Fibroblast of the aortic adventitia (primary cell): ENCODE results near the gene MSANTD2. TPM values are rescaled to one million over a fixed set of nuclear protein-coding genes. Genes with fewer than 3 reads are reported as not detected.
A peak's percentile ranks its signal among the peaks of the same experiment; 100 is the strongest.

Source experiments
- DNase-seq: peaks from one replicate; pipeline ENCODE4 v3.0.0-alpha.2; 2010; ENCODE audit warnings: low read depth
- H3K4me3 ChIP-seq: 2 replicates; pipeline ENCODE4 v1.5.1; 2011; ENCODE audit warnings: low read depth, mild to moderate bottlenecking, control low read depth, low read length, moderate library complexity
- total RNA-seq: library from RNA; depleted of rRNA; stranded (reverse); fragments of >200 nt; gene quantifications from 2 replicates; pipeline ENCODE4 v1.2.3, GENCODE V29; 2012; ENCODE audit warnings: low replicate concordance
- TF ChIP-seq, protein P1 (sequence below): IDR thresholded peaks from 2 replicates; pipeline ENCODE4 v1.5.1; 2011; ENCODE audit warnings: mild to moderate bottlenecking, low read length, control low read depth, inconsistent platforms; ENCODE audit not compliant: insufficient read depth

Gene MSANTD2
- total RNA-seq, 1 donor: 10.8 TPM

GRCh38 chr11:124751391-124751740, 48.8 kb downstream of the MSANTD2 start:
- TF ChIP-seq, protein P1, sequence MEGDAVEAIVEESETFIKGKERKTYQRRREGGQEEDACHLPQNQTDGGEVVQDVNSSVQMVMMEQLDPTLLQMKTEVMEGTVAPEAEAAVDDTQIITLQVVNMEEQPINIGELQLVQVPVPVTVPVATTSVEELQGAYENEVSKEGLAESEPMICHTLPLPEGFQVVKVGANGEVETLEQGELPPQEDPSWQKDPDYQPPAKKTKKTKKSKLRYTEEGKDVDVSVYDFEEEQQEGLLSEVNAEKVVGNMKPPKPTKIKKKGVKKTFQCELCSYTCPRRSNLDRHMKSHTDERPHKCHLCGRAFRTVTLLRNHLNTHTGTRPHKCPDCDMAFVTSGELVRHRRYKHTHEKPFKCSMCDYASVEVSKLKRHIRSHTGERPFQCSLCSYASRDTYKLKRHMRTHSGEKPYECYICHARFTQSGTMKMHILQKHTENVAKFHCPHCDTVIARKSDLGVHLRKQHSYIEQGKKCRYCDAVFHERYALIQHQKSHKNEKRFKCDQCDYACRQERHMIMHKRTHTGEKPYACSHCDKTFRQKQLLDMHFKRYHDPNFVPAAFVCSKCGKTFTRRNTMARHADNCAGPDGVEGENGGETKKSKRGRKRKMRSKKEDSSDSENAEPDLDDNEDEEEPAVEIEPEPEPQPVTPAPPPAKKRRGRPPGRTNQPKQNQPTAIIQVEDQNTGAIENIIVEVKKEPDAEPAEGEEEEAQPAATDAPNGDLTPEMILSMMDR: no peak
- DNase-seq: no peak
- H3K4me3 ChIP-seq: no peak overlapping the region

DNA sequence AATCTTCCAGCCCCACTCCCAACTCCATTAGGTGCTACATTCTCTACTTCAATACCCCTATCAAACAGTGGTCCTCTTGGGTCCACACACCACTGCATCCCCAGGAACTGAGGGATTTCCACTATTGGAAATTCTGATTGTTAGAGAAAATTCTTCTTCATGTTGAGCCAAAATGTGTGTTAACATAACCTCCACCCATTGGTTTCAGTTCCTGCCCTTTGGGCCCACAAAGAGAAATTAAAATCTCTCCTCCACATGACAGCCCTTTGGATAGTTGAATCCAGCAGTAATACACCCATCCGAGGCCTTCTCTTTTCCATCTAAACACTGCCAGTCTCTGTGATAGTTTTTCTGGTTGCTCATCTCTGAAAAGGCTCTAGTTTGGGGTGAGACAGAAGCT, 50.3 kb downstream of the MSANTD2 start:
- H3K4me3 ChIP-seq: no peak overlapping the region
- TF ChIP-seq, protein P1: no peak

GRCh38 chr11:124748481-124749343, 51.5 kb downstream of the MSANTD2 start:
- TF ChIP-seq, protein P1: no peak
- no peak for DNase-seq
- H3K4me3 ChIP-seq: no peak overlapping the region

More for the DNA sequence above, 50.3 kb downstream of the MSANTD2 start:
- DNase-seq: no peak

DNA sequence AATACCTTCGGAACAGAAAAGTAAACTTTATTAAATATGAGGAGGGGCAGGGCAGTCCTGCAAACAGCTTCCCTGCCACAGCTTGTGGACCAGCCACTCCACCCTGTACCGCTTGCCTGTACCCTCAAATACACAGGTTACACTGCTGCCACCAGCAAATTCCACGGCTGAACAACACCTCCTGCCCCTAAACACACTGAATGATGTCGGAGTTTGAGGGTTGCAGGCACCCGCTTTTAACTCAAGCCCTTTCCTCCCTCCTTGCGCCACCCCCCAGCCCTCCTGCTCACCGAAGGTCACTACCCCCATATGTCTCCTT, 52.1 kb downstream of the MSANTD2 start:
- DNase-seq: no peak
- TF ChIP-seq, protein P1: no peak
- H3K4me3 ChIP-seq: no peak overlapping the region

DNA sequence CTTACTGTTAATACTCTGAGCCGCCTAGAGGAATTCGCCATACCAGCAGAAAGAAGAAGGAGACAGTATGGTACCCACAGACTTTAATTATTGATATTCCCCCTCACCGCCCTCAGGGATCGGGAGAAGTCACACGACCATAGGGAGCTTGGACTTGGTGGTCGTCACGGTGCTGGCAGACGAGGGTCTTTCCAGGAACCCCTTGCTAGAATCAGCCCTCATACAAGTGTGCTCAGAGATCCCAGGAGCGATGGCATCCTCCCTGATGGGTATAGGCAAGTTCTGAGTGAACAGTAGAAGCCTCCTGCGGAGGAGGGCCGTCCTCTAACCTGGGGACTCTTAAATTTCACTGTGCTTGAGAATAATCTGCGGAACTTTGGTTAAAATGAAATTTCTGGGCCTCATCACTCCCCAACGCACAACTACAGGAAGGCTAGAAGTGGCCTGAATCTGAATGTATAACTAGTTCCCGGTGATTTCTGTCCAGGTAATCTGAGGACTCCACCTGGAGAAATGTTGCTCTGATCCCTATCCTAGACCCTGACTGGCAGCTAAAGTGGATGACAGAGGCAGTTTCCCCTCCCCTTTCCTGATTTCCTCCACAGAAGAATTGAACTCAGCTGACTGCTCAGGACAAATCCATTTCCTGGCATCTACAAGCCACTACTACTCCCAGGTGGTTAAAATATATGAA, 52.7 kb downstream of the MSANTD2 start:
- TF ChIP-seq, protein P1: no peak
- no peak overlapping the region for H3K4me3 ChIP-seq
- DNase-seq: no peak

DNA sequence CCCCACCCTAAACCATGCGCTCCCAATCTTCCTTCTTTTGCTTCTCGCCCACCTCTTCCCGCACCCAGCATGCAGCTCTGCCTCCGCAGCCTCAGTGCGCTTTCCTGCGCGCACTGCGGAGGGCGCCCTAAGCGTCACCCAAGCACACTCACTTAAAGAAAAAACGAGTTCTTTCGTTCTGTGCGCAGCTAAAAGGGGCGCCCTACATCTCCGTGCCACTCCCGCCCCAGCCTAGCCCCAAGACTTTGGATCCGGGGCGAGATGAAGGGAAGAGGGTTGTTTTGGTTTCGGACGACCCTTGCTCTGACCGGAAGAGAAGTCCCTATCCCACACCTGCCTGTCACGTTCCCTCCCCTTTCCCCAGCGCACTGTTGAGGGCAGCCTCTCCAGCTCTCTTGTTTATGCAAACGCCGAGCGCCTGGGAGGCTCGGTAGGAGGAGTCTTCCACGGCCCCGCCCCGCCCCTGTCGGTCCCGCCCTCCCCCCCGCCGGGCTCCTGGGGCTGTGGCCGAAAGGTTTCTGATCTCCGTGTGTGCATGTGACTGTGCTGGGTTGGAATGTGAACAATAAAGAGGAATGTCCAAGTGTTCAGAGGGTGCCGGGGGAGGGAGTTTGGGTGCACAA, 53.5 kb downstream of the MSANTD2 start:
- peak; percentile 71 for DNase-seq
- TF ChIP-seq, protein P1: peak; percentile 63
- peak overlapping the region; percentile 77 for H3K4me3 ChIP-seq
